ENCODE measurements around the gene COQ8A.

DNA sequence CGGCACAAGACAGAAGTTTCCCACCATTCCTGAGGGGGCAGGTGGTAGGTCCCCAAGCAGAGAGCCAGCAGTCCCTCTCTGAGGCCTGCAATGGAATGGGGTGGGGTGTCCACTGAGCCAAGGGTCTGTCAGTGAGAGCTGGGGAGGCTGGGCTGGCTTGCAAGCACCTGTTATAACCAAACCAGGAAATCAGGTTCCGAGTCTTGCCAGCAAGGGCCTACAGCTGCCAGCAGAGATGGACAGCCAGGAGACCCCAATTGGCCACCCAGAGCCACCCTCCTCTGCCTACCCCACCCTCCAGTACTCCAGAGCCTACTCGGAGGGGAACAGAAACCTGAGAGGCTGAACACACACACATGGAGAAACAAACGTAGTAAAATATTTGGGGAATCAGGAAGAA, 37.5 kb upstream of the COQ8A start:
- TF ChIP-seq, protein P1, sequence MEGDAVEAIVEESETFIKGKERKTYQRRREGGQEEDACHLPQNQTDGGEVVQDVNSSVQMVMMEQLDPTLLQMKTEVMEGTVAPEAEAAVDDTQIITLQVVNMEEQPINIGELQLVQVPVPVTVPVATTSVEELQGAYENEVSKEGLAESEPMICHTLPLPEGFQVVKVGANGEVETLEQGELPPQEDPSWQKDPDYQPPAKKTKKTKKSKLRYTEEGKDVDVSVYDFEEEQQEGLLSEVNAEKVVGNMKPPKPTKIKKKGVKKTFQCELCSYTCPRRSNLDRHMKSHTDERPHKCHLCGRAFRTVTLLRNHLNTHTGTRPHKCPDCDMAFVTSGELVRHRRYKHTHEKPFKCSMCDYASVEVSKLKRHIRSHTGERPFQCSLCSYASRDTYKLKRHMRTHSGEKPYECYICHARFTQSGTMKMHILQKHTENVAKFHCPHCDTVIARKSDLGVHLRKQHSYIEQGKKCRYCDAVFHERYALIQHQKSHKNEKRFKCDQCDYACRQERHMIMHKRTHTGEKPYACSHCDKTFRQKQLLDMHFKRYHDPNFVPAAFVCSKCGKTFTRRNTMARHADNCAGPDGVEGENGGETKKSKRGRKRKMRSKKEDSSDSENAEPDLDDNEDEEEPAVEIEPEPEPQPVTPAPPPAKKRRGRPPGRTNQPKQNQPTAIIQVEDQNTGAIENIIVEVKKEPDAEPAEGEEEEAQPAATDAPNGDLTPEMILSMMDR (conservative IDR thresholded peaks at IDR 0.05 in 1 of 2, IDR thresholded peaks at IDR 0.05 in 1 of 2; ENCODE audit: extremely low read depth in 1 of 2, insufficient read depth in 1 of 2, low read depth in 1 of 2, low read length in 2 of 2), result no peak
- no peak for TF ChIP-seq EZH2 (IDR thresholded peaks at IDR 0.05; ENCODE audit: borderline replicate concordance, low read length)

Measured in mammary epithelial cell (primary cell).